KMS-11 (cell line): ENCODE measurements around the gene SLC2A10.

Source experiments
- H2AFZ ChIP-seq: fragments of 200-600 bp; sonication (generic); 2 replicates; pipeline ENCODE4 v1.6.1; 2016; ENCODE audit warnings: antibody characterized with exemption, mixed run types, low read depth
- H3K27ac ChIP-seq: fragments of 200-600 bp; sonication (generic); 2 replicates; pipeline ENCODE4 v1.6.1; 2016; ENCODE audit warnings: mild to moderate bottlenecking, mixed run types
- H3K27me3 ChIP-seq: fragments of 200-600 bp; sonication (generic); 2 replicates; pipeline ENCODE4 v1.6.1; 2017; ENCODE audit warnings: mild to moderate bottlenecking, low read depth, mixed run types, moderate library complexity; ENCODE audit not compliant: insufficient read depth
- H3K36me3 ChIP-seq: fragments of 200-600 bp; sonication (generic); 2 replicates; pipeline ENCODE4 v1.6.1; 2017; ENCODE audit warnings: mild to moderate bottlenecking, mixed run types; ENCODE audit not compliant: insufficient read depth
- H3K4me1 ChIP-seq: fragments of 200-600 bp; sonication (generic); 2 replicates; pipeline ENCODE4 v1.6.1; 2016; ENCODE audit warnings: mild to moderate bottlenecking, low read depth, mixed run types; ENCODE audit not compliant: poor library complexity, severe bottlenecking
- H3K4me2 ChIP-seq: fragments of 200-600 bp; sonication (generic); 2 replicates; pipeline ENCODE4 v1.7.0; 2016; ENCODE audit warnings: mild to moderate bottlenecking, mixed run types
- H3K4me3 ChIP-seq: fragments of 200-600 bp; sonication (generic); IDR thresholded peaks from 2 replicates; pipeline ENCODE4 v1.6.1; 2017; ENCODE audit warnings: low read depth, low read length, mixed read lengths; ENCODE audit not compliant: insufficient read depth
- H3K79me2 ChIP-seq: fragments of 200-600 bp; sonication (generic); 2 replicates; pipeline ENCODE4 v1.6.1; 2016; ENCODE audit warnings: low read depth, mixed run types; ENCODE audit not compliant: insufficient read depth
- H3K9ac ChIP-seq: fragments of 200-600 bp; sonication (generic); 2 replicates; pipeline ENCODE4 v1.6.1; 2016; ENCODE audit warnings: mild to moderate bottlenecking, mixed run types
- H4K20me1 ChIP-seq: fragments of 200-600 bp; sonication (generic); 2 replicates; pipeline ENCODE4 v1.6.1; 2016; ENCODE audit warnings: mild to moderate bottlenecking, mixed run types; ENCODE audit not compliant: insufficient read depth
- TF ChIP-seq, protein P1 (sequence below): fragments of 200-600 bp; sonication (generic); conservative IDR thresholded peaks from 2 replicates; pipeline ENCODE4 v1.6.1; 2017; ENCODE audit warnings: low read depth, mild to moderate bottlenecking, antibody characterized with exemption, low read length, moderate library complexity, mixed read lengths

SLC2A10 gene

DNA sequence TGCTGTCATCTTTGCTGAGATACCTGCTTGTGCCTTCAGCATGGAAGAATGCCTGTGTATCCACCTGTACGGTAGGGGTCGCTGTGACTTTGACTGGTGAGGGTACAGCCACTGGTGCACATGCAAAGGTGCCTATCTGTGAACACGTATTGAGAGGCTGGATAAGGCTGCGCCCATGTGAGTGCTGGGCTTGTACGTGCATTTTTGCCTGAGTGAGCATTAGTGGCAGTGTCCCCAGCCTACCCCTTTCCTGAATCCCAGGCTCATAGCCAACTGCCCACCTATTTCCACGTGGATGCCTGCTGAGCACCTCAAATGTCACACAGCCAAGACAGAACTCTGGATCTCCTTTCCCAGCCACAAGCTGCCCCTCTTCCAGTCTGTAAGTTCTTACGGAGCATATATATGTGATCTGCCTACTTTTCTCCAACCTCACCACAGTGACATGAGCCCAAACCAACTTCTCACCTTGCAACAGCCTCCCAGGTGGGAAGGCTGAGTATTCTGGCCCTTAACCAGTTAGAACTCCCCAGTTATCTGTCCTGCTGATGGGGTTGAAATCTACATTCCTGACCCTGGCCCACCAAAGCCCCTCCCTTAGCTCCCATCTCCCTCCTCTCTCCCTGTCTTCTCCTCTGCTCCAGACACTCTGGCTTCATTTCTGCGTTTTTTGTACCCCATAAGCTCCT is 1.1 kb upstream of the SLC2A10 start:
- TF ChIP-seq, protein P1, sequence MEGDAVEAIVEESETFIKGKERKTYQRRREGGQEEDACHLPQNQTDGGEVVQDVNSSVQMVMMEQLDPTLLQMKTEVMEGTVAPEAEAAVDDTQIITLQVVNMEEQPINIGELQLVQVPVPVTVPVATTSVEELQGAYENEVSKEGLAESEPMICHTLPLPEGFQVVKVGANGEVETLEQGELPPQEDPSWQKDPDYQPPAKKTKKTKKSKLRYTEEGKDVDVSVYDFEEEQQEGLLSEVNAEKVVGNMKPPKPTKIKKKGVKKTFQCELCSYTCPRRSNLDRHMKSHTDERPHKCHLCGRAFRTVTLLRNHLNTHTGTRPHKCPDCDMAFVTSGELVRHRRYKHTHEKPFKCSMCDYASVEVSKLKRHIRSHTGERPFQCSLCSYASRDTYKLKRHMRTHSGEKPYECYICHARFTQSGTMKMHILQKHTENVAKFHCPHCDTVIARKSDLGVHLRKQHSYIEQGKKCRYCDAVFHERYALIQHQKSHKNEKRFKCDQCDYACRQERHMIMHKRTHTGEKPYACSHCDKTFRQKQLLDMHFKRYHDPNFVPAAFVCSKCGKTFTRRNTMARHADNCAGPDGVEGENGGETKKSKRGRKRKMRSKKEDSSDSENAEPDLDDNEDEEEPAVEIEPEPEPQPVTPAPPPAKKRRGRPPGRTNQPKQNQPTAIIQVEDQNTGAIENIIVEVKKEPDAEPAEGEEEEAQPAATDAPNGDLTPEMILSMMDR = no peak
- no peaks in the 10 kb centered on the region for H3K4me1 ChIP-seq
- no peak overlapping the region for H3K9ac ChIP-seq
- H3K27me3 ChIP-seq = no peaks in the 10 kb centered on the region; the same call in 1 of the 2 replicates
- H3K27ac ChIP-seq = no peak overlapping the region
- H2AFZ ChIP-seq = no peak overlapping the region
- no peaks in the 10 kb centered on the region for H3K79me2 ChIP-seq
- H3K36me3 ChIP-seq = no peaks in the 10 kb centered on the region
- no peak overlapping the region for H3K4me2 ChIP-seq
- no peak overlapping the region for H3K4me3 ChIP-seq
- no peaks in the 10 kb centered on the region for H4K20me1 ChIP-seq

DNA sequence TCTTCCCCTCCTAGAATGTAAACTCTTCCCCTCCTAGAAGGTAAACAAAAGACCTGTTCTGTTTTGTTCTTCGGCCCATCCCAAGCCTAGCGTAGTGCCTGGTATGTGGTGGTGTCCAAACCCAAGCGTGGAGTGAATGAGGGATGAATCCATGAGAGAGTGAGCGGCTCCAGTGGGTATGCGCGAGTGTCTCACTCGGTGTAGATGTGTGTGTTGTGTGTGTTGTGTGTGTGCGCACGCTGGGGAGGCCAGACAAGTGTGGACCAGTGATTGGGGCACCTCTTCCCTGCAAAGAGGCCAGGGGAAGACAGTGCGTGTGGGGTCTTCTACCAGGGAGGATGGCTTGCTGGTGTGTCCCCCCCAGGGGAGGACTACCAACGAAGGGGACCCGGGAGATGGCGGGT is 392 bp upstream of the SLC2A10 start:
- TF ChIP-seq, protein P1 = no peak
- Histone ChIP-seq H3K4me3 (no peak overlapping the region), H3K4me1 (no peaks in the 10 kb centered on the region), H3K9ac (no peak overlapping the region), H3K27me3 (no peaks in the 10 kb centered on the region; the same call in 1 of the 2 replicates), H3K4me2 (no peak overlapping the region), H3K36me3 (no peaks in the 10 kb centered on the region), H3K27ac (no peak overlapping the region), H3K79me2 (no peaks in the 10 kb centered on the region), H2AFZ (no peak overlapping the region), H4K20me1 (no peaks in the 10 kb centered on the region)

DNA sequence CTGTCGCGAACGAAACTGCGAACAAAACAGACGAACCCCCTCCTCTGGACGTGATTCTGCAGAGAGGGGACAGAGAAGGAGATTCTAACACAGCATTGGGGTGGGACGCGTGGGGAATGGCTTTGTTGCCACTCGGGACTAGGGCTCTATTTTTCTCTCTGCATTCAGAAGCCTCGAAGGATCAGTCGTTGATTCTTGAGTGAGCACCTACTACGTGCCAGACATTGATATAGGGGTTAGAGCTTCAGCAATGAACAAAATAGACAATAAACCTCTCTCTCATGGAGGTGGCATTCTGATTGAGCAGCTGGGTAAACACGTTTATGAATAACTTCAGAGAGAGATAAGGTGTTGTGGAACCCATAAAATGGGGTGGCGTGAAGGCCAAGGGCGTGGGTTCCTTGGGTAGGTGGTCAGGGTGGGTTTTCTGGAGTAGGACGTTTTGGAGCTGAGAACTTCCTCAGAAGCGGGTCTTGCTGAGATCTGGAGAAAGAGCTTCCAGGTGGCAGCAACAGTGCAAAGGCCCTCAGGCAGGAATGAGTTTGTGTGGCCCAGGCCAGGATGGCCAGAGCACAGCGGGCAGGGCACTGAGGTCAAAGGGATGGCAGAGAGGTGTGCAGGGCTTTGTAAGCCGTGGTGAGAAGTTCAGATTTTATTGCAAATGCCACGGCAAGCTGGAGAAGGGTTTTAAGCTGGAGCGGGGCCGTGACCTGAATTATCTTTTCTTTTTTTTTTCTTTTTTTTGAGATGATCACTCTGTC is 884 bp downstream of the SLC2A10 start:
- Histone ChIP-seq H2AFZ (no peak overlapping the region), H3K36me3 (no peaks in the 10 kb centered on the region), H3K27me3 (no peaks in the 10 kb centered on the region; the same call in 1 of the 2 replicates), H3K79me2 (no peaks in the 10 kb centered on the region), H3K4me1 (no peaks in the 10 kb centered on the region), H3K4me2 (no peak overlapping the region), H3K9ac (no peak overlapping the region), H4K20me1 (no peaks in the 10 kb centered on the region), H3K4me3 (no peak overlapping the region), H3K27ac (no peak overlapping the region)
- TF ChIP-seq, protein P1 = no peak

DNA sequence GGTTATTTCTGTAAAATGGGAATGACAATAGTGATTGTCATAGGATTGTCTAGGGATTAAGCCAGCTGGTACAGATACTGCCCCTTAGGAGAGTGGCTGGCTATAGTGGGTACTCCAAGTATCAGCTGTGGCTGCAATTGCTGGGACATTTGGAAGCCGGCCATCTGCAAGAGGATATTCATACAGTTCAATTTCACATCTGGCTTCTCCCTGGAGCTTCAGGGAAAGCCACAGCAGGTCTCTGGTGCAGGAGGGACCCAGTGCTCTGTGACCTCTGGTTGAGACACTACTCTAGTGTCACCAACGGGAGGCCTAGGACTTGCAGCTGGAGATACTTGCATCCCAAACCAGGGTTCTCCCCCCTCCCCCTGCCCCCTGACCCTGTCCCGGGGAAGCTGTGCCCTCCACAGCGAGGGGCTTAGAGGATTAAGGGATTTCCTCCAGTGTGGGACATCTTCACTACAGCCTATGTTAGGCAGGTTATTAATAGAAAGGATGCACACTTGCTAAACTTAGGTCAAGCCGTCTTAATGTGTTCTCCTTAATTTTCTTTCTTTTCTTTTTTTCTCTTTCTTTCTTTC is 2.7 kb downstream of the SLC2A10 start:
- Histone ChIP-seq H3K4me3 (no peak overlapping the region), H3K9ac (no peak overlapping the region), H4K20me1 (no peaks in the 10 kb centered on the region), H2AFZ (no peak overlapping the region), H3K4me1 (no peaks in the 10 kb centered on the region), H3K36me3 (no peaks in the 10 kb centered on the region), H3K4me2 (no peak overlapping the region), H3K27ac (no peak overlapping the region), H3K27me3 (no peaks in the 10 kb centered on the region; the same call in 1 of the 2 replicates), H3K79me2 (no peaks in the 10 kb centered on the region)
- TF ChIP-seq, protein P1 = no peak
